PC-3 (cell line): ENCODE data around the gene APOA4. TPM values are rescaled to one million over a fixed set of nuclear protein-coding genes. Genes with fewer than 3 reads are reported as not detected.

ENCODE experiments used
- ATAC-seq: fragments of 200-7000 bp; cut with Tn5 transposase; 2 replicates; pipeline ENCODE4 v1.9.1; 2020; ENCODE audit warnings: mild to moderate bottlenecking, moderate library complexity
- BruUV-seq: library from RNA; stranded (reverse); fragments of 400-500 nt; replicated peaks from 2 replicates; lab custom pipeline; 2021; lab: Mats Ljungman, UMichigan
- CTCF ChIA-PET: fragments of 300-600 bp; sonication (Branson Sonifier 250); formaldehyde crosslinking; loops from one replicate; lab custom pipeline; 2022; ENCODE audit warnings: antibody characterized with exemption; lab: Charles Lee
- POLR2A ChIA-PET: fragments of 300-600 bp; sonication (Branson Sonifier 250); formaldehyde crosslinking; loops from one replicate; lab custom pipeline; 2022; ENCODE audit warnings: antibody characterized with exemption; ENCODE audit not compliant: unreplicated experiment; lab: Charles Lee
- DNase-seq: peaks from one replicate; pipeline ENCODE4 v3.0.0-alpha.2; 2015
- H2AFZ ChIP-seq: fragments of 300-600 bp; sonication (generic); 2 replicates; pipeline ENCODE4 v1.6.0; 2016; ENCODE audit warnings: antibody characterized with exemption, low read length
- H3F3A ChIP-seq: fragments of 300-600 bp; sonication (generic); one replicate; pipeline ENCODE4 v1.6.0; 2017; ENCODE audit warnings: antibody characterized with exemption, low read length, control low read depth, mild to moderate bottlenecking; ENCODE audit not compliant: unreplicated experiment
- H3K27ac ChIP-seq: fragments of 300-600 bp; sonication (generic); 2 replicates; pipeline ENCODE4 v1.5.1; 2016; ENCODE audit warnings: mild to moderate bottlenecking, low read length
- H3K27me3 ChIP-seq: fragments of 300-600 bp; sonication (generic); 2 replicates; pipeline ENCODE4 v1.6.1; 2016; ENCODE audit warnings: low read length, mixed read lengths
- H3K36me3 ChIP-seq: fragments of 300-600 bp; sonication (generic); 2 replicates; pipeline ENCODE4 v1.6.1; 2016; ENCODE audit warnings: low read depth, mixed run types, low read length, mixed read lengths
- H3K4me1 ChIP-seq: fragments of 300-600 bp; sonication (generic); 2 replicates; pipeline ENCODE4 v1.5.1; 2016; ENCODE audit warnings: low read length; ENCODE audit not compliant: insufficient read depth
- H3K4me2 ChIP-seq: fragments of 300-600 bp; sonication (generic); 2 replicates; pipeline ENCODE4 v1.6.0; 2016; ENCODE audit warnings: low read length
- H3K4me3 ChIP-seq: fragments of 300-600 bp; sonication (generic); 2 replicates; pipeline ENCODE4 v1.5.1; 2016; ENCODE audit warnings: mild to moderate bottlenecking, low read length, mixed read lengths
- H3K79me2 ChIP-seq: fragments of 300-600 bp; sonication (generic); 2 replicates; pipeline ENCODE4 v1.6.1; 2017; ENCODE audit warnings: low read length, mixed read lengths
- H3K9ac ChIP-seq: fragments of 300-600 bp; sonication (generic); 2 replicates; pipeline ENCODE4 v1.6.0; 2016; ENCODE audit warnings: mild to moderate bottlenecking, low read length
- H3K9me2 ChIP-seq: fragments of 300-600 bp; sonication (generic); replicated peaks from 2 replicates; pipeline ENCODE4 v1.6.1; 2016; ENCODE audit warnings: mixed run types, low read length, mixed read lengths
- H3K9me3 ChIP-seq: fragments of 300-600 bp; sonication (generic); 2 replicates; pipeline ENCODE4 v1.6.1; 2016; ENCODE audit warnings: low read length, mixed read lengths
- H4K20me1 ChIP-seq: fragments of 300-600 bp; sonication (generic); 2 replicates; pipeline ENCODE4 v1.6.1; 2016; ENCODE audit warnings: low read length, mixed read lengths
- EZH2 ChIP-seq: fragments of 300-600 bp; sonication (generic); IDR thresholded peaks from one replicate; pipeline ENCODE4 v1.6.1; 2017; ENCODE audit warnings: antibody characterized with exemption, mild to moderate bottlenecking, low read length; ENCODE audit not compliant: unreplicated experiment
- EZH2phosphoT487 ChIP-seq: fragments of 300-600 bp; sonication (generic); IDR thresholded peaks from 2 replicates; pipeline ENCODE4 v1.6.1; 2018; ENCODE audit warnings: mild to moderate bottlenecking, antibody characterized with exemption, low read length, borderline replicate concordance
- intact Hi-C: fragments of 100-400 bp; cut with micrococcal nuclease; formaldehyde crosslinking; loops from 2 replicates; pipeline ENCODE4 v1.9.0; 2023
- total RNA-seq: library from RNA; depleted of rRNA; stranded (reverse); fragments of >200 nt; gene quantifications from 2 replicates; pipeline ENCODE4 v1.2.3, GENCODE V29; 2014
- TF ChIP-seq, protein P1 (sequence below): fragments of 300-600 bp; sonication (generic); conservative IDR thresholded peaks from 2 replicates; pipeline ENCODE4 v1.5.1; 2017; ENCODE audit warnings: antibody characterized with exemption, low read depth, mild to moderate bottlenecking, low read length

The APOA4 gene
- total RNA-seq, 1 experiment from 2014 or later, result not detected

DNA sequence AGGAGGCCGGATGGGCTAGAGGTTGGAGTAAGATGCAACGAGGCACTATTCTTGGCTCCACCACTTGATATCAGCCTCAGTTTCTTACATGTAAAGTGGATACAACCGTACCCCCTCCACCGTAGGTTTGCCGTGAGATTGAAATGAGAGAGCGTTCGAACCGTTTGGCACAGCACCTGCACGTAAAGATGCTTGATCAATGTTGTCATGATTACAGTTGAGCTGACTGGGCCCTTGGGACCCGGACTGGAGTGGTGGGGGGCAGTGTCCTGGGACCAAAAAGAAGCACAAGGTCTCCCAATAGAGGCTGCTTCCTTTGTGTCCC lies 10.3 kb upstream of the APOA4 start:
- no peaks in the 10 kb centered on the region for H3K9me3 ChIP-seq
- H3K27ac ChIP-seq, result no peak overlapping the region
- CTCF ChIA-PET, result no interaction called here
- H3K4me2 ChIP-seq, result no peak overlapping the region
- H3K79me2 ChIP-seq, result no peaks in the 10 kb centered on the region
- no peak overlapping the region for H3K4me3 ChIP-seq
- no TSS peak for BruUV-seq
- no peak for DNase-seq
- TF ChIP-seq, protein P1, sequence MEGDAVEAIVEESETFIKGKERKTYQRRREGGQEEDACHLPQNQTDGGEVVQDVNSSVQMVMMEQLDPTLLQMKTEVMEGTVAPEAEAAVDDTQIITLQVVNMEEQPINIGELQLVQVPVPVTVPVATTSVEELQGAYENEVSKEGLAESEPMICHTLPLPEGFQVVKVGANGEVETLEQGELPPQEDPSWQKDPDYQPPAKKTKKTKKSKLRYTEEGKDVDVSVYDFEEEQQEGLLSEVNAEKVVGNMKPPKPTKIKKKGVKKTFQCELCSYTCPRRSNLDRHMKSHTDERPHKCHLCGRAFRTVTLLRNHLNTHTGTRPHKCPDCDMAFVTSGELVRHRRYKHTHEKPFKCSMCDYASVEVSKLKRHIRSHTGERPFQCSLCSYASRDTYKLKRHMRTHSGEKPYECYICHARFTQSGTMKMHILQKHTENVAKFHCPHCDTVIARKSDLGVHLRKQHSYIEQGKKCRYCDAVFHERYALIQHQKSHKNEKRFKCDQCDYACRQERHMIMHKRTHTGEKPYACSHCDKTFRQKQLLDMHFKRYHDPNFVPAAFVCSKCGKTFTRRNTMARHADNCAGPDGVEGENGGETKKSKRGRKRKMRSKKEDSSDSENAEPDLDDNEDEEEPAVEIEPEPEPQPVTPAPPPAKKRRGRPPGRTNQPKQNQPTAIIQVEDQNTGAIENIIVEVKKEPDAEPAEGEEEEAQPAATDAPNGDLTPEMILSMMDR, result no peak
- no peak for TF ChIP-seq EZH2phosphoT487
- TF ChIP-seq EZH2, result no peak
- H3K36me3 ChIP-seq, result no peaks in the 10 kb centered on the region
- H2AFZ ChIP-seq, result no peak overlapping the region
- peaks cover 7% of the 10 kb centered on the region for H3K4me1 ChIP-seq
- H3F3A ChIP-seq, result no peaks in the 10 kb centered on the region
- no peak overlapping the region for H3K9ac ChIP-seq
- POLR2A ChIA-PET, result no interaction called here
- intact Hi-C loops, result no loop called here
- H4K20me1 ChIP-seq, result no peaks in the 10 kb centered on the region
- no peaks in the 10 kb centered on the region for H3K27me3 ChIP-seq
- ATAC-seq, result no peak
- H3K9me2 ChIP-seq, result no peaks in the 10 kb centered on the region

DNA sequence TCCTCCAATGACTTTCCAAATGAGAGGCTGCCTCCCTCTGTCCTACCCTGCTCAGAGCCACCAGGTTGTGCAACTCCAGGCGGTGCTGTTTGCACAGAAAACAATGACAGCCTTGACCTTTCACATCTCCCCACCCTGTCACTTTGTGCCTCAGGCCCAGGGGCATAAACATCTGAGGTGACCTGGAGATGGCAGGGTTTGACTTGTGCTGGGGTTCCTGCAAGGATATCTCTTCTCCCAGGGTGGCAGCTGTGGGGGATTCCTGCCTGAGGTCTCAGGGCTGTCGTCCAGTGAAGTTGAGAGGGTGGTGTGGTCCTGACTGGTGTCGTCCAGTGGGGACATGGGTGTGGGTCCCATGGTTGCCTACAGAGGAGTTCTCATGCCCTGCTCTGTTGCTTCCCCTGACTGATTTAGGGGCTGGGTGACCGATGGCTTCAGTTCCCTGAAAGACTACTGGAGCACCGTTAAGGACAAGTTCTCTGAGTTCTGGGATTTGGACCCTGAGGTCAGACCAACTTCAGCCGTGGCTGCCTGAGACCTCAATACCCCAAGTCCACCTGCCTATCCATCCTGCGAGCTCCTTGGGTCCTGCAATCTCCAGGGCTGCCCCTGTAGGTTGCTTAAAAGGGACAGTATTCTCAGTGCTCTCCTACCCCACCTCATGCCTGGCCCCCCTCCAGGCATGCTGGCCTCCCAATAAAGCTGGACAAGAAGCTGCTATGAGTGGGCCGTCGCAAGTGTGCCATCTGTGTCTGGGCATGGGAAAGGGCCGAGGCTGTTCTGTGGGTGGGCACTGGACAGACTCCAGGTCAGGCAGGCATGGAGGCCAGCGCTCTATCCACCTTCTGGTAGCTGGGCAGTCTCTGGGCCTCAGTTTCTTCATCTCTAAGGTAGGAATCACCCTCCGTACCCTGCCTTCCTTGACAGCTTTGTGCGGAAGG lies 9.5 kb upstream of the APOA4 start:
- ChIA-PET CTCF (no interaction called here), POLR2A (no interaction called here)
- Histone ChIP-seq H3F3A (no peaks in the 10 kb centered on the region), H3K4me2 (no peak overlapping the region), H3K27me3 (no peaks in the 10 kb centered on the region), H3K9me2 (no peaks in the 10 kb centered on the region), H3K9me3 (no peaks in the 10 kb centered on the region), H3K4me3 (no peak overlapping the region), H2AFZ (no peak overlapping the region), H3K4me1 (peaks cover 7% of the 10 kb centered on the region), H3K9ac (no peak overlapping the region), H3K36me3 (no peaks in the 10 kb centered on the region), H3K27ac (no peak overlapping the region), H3K79me2 (no peaks in the 10 kb centered on the region), H4K20me1 (no peaks in the 10 kb centered on the region)
- no TSS peak for BruUV-seq
- TF ChIP-seq EZH2 (no peak), EZH2phosphoT487 (no peak)
- TF ChIP-seq, protein P1, result peak; percentile 46
- DNase-seq, result peak; percentile 34
- intact Hi-C loops, result no loop called here
- ATAC-seq, result no peak

DNA sequence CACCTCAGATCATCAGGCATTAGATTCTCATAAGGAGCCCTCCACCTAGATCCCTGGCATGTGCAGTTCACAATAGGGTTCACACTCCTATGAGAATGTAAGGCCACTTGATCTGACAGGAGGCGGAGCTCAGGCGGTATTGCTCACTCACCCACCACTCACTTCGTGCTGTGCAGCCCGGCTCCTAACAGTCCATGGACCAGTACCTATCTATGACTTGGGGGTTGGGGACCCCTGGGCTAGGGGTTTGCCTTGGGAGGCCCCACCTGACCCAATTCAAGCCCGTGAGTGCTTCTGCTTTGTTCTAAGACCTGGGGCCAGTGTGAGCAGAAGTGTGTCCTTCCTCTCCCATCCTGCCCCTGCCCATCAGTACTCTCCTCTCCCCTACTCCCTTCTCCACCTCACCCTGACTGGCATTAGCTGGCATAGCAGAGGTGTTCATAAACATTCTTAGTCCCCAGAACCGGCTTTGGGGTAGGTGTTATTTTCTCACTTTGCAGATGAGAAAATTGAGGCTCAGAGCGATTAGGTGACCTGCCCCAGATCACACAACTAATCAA lies 8.8 kb upstream of the APOA4 start:
- H3K9me2 ChIP-seq, result no peaks in the 10 kb centered on the region
- peaks cover 7% of the 10 kb centered on the region for H3K4me1 ChIP-seq
- H3K9me3 ChIP-seq, result no peaks in the 10 kb centered on the region
- no peaks in the 10 kb centered on the region for H3F3A ChIP-seq
- no peaks in the 10 kb centered on the region for H3K27me3 ChIP-seq
- no peak overlapping the region for H3K27ac ChIP-seq
- H3K4me3 ChIP-seq, result no peak overlapping the region
- ChIA-PET POLR2A (no interaction called here), CTCF (no interaction called here)
- H3K79me2 ChIP-seq, result no peaks in the 10 kb centered on the region
- no TSS peak for BruUV-seq
- H4K20me1 ChIP-seq, result no peaks in the 10 kb centered on the region
- ATAC-seq (no peak), DNase-seq (no peak)
- no peak overlapping the region for H2AFZ ChIP-seq
- no peak overlapping the region for H3K4me2 ChIP-seq
- no peaks in the 10 kb centered on the region for H3K36me3 ChIP-seq
- no peak overlapping the region for H3K9ac ChIP-seq
- TF ChIP-seq EZH2phosphoT487, result no peak
- TF ChIP-seq, protein P1, result no peak
- intact Hi-C loops, result no loop called here
